ENCODE data around the gene MCCC1.

MCCC1 gene

DNA sequence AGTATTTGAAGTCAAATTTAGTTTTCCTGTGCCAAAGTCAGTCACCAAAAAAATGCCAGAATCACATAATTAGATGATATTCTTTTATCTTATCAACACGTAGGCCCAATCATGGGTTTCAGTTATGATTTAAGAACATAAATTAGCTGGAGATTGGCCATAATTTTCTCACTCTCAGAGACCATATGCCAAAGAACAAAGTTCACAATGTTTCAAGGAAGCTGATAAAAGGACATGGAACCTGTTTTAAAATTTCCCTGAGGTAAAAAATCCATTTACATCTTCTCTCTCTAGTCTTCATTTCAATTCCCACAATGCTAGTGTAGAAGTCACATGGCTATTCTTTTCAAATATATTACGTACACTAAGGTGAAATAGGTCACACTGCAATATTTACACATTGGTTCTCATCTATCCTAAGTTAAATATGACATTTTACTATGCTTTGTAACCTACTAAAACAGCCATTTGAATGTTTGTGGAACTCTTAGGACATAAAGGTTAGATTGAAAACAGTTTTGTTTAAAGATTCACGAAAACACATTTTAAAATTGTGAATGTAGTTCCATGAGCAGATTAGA lies 76.3 kb downstream of the MCCC1 start:
- Histone ChIP-seq H3K9me3 (ENCODE audit: control insufficient read depth, insufficient read depth, low read depth, low read length) (no peaks in the 10 kb centered on the region), H3K4me3 (ENCODE audit: low read depth, low read length) (no peak overlapping the region), H3K4me1 (ENCODE audit: control insufficient read depth, insufficient read depth, low read length) (no peaks in the 10 kb centered on the region), H3K27ac (ENCODE audit: extremely low read depth, low read depth, low read length) (no peak overlapping the region), H3K36me3 (ENCODE audit: control insufficient read depth in 2 of 2, insufficient read depth in 1 of 2, low read length in 2 of 2) (peaks cover 0 to 34% of the 10 kb centered on the region in 2 experiments; a peak in 2 of 3 replicates)
- CTCF ChIA-PET, result no interaction called here
- TF ChIP-seq ZNF223 (tag by site-specific recombination; IDR thresholded peaks at IDR 0.05), result no peak
- TF ChIP-seq, protein P1, sequence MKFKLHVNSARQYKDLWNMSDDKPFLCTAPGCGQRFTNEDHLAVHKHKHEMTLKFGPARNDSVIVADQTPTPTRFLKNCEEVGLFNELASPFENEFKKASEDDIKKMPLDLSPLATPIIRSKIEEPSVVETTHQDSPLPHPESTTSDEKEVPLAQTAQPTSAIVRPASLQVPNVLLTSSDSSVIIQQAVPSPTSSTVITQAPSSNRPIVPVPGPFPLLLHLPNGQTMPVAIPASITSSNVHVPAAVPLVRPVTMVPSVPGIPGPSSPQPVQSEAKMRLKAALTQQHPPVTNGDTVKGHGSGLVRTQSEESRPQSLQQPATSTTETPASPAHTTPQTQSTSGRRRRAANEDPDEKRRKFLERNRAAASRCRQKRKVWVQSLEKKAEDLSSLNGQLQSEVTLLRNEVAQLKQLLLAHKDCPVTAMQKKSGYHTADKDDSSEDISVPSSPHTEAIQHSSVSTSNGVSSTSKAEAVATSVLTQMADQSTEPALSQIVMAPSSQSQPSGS (tag by site-specific recombination; IDR thresholded peaks at IDR 0.05; ENCODE audit: low read depth), result no peak
- POLR2A ChIA-PET, result no interaction called here

DNA sequence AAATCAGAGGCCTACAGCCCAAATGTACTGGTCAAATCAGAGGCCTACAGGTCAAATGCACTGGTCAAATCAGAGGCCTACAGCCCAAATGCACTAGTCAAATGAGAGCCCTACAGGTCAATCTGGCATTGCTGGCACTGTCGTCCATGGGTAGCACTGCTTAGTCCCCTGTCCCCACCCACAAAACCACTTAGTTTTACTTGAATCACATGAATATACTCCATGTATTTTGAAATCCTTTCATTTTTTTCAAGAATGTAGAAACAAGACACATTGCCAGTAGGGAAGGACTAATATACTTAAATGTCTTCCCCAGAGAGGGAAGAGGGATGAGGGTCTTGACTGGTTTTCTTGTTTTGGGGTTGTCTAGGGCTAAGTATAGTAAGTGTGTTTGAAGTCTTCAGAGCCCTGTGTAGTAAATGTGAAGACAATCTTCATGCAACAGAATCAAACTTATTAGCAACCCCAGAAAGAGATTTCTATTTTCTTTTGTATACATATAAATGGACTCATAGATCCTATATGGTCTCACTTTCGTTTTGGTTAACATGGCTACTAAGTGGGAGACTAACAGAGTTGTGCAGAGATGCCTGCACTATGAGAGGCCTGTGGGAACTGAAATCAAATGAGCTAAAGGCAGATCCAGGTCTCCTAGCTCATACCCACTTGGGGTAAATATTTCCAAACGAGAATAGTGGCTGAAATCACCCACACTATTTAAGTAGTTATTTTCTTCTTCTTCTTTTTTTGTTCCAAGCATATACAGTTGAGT lies 80.7 kb downstream of the MCCC1 start:
- no peak for TF ChIP-seq GLI4 (tag by site-specific recombination; IDR thresholded peaks at IDR 0.05)
- Histone ChIP-seq H3K36me3 (ENCODE audit: control insufficient read depth in 2 of 2, insufficient read depth in 1 of 2, low read length in 2 of 2) (peaks cover 0 to 47% of the 10 kb centered on the region in 2 experiments; a peak in 2 of 3 replicates), H3K4me3 (ENCODE audit: low read depth, low read length) (no peak overlapping the region), H3K9me3 (ENCODE audit: control insufficient read depth, insufficient read depth, low read depth, low read length) (no peaks in the 10 kb centered on the region), H3K4me1 (ENCODE audit: control insufficient read depth, insufficient read depth, low read length) (no peaks in the 10 kb centered on the region), H3K27ac (ENCODE audit: extremely low read depth, low read depth, low read length) (no peak overlapping the region)
- ChIA-PET CTCF (no interaction called here), POLR2A (no interaction called here)

DNA sequence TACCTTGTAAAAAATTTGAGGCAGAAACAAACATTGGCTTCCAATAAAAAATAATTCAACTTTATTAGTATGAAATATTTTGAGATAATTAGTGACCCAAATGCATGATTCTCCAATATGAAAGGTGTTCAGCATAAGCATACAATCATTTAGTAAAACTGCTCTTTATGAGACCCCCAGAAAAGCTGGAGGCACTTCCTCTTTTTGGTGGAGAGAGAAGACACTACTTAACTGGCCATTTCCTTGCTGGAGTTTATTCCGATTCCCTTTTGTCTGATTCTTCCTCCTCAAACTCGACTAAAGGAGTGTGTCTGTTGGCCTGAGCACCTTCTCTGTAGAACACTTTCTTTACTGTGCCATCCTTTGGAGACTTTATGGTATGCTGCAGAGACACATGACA lies 84.1 kb downstream of the MCCC1 start:
- POLR2A ChIA-PET, result no interaction called here
- H3K27ac ChIP-seq (ENCODE audit: extremely low read depth, low read depth, low read length), result no peak overlapping the region
- TF ChIP-seq ZNF391 (tag by site-specific recombination; IDR thresholded peaks at IDR 0.05; ENCODE audit: borderline replicate concordance, low read depth) (no peak), ZNF239 (tag by site-specific recombination; IDR thresholded peaks at IDR 0.05) (no peak), KLF8 (tag by site-specific recombination; IDR thresholded peaks at IDR 0.05) (no peak), OSR2 (tag by site-specific recombination; IDR thresholded peaks at IDR 0.05) (no peak), ZNF777 (tag by site-specific recombination; IDR thresholded peaks at IDR 0.05; ENCODE audit: borderline replicate concordance) (no peak), MZF1 (tag by site-specific recombination; IDR thresholded peaks at IDR 0.05; ENCODE audit: borderline replicate concordance) (no peak), ZNF146 (tag by site-specific recombination; IDR thresholded peaks at IDR 0.05) (no peak), ZFHX2 (tag by site-specific recombination; conservative IDR thresholded peaks at IDR 0.05) (no peak), ZNF473 (tag by site-specific recombination; IDR thresholded peaks at IDR 0.05) (no peak), ZNF114 (tag by site-specific recombination; IDR thresholded peaks at IDR 0.05) (no peak), ZNF426 (tag by site-specific recombination; IDR thresholded peaks at IDR 0.05) (no peak), ZNF394 (tag by site-specific recombination; IDR thresholded peaks at IDR 0.05; ENCODE audit: borderline replicate concordance) (no peak), BCL11A (tag by site-specific recombination; IDR thresholded peaks at IDR 0.05; ENCODE audit: low read depth) (no peak), ZSCAN30 (tag by site-specific recombination; IDR thresholded peaks at IDR 0.05) (no peak), ZNF157 (tag by site-specific recombination; IDR thresholded peaks at IDR 0.05) (no peak)
- TF ChIP-seq, protein P2, sequence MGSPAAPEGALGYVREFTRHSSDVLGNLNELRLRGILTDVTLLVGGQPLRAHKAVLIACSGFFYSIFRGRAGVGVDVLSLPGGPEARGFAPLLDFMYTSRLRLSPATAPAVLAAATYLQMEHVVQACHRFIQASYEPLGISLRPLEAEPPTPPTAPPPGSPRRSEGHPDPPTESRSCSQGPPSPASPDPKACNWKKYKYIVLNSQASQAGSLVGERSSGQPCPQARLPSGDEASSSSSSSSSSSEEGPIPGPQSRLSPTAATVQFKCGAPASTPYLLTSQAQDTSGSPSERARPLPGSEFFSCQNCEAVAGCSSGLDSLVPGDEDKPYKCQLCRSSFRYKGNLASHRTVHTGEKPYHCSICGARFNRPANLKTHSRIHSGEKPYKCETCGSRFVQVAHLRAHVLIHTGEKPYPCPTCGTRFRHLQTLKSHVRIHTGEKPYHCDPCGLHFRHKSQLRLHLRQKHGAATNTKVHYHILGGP (tag by site-specific recombination; IDR thresholded peaks at IDR 0.05), result no peak
- TF ChIP-seq, protein P3, sequence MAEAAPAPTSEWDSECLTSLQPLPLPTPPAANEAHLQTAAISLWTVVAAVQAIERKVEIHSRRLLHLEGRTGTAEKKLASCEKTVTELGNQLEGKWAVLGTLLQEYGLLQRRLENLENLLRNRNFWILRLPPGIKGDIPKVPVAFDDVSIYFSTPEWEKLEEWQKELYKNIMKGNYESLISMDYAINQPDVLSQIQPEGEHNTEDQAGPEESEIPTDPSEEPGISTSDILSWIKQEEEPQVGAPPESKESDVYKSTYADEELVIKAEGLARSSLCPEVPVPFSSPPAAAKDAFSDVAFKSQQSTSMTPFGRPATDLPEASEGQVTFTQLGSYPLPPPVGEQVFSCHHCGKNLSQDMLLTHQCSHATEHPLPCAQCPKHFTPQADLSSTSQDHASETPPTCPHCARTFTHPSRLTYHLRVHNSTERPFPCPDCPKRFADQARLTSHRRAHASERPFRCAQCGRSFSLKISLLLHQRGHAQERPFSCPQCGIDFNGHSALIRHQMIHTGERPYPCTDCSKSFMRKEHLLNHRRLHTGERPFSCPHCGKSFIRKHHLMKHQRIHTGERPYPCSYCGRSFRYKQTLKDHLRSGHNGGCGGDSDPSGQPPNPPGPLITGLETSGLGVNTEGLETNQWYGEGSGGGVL (tag by site-specific recombination; IDR thresholded peaks at IDR 0.05), result no peak
- H3K4me3 ChIP-seq (ENCODE audit: low read depth, low read length), result no peak overlapping the region
- CTCF ChIA-PET, result no interaction called here
- no peaks in the 10 kb centered on the region for H3K9me3 ChIP-seq (ENCODE audit: control insufficient read depth, insufficient read depth, low read depth, low read length)
- peaks cover 0 to 32% of the 10 kb centered on the region in 2 experiments; a peak in 2 of 3 replicates for H3K36me3 ChIP-seq (ENCODE audit: control insufficient read depth in 2 of 2, insufficient read depth in 1 of 2, low read length in 2 of 2)
- no peaks in the 10 kb centered on the region for H3K4me1 ChIP-seq (ENCODE audit: control insufficient read depth, insufficient read depth, low read length)
